ENCODE results near the gene PMEPA1.

The PMEPA1 gene

DNA sequence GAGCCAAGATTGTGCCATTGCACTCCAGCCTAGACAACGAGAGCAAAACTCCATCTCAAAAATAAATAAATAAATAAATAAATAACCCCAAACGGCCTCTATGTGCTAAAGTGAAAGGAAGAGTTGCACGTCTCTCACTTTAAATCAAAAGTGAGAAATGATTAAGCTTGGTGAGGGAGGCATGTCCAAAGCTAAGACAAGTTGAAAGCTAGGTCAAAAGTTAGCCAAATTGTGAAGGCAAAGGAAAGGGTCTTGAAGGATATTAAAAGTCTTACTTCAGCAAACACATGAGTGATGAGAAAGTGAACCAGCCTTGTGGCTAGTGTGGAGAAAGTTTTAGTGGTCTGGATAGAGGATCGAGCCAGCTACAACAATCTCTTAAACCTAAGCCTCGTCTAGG lies 103.9 kb downstream of the PMEPA1 start:
- DNase-seq, result no peak

DNA sequence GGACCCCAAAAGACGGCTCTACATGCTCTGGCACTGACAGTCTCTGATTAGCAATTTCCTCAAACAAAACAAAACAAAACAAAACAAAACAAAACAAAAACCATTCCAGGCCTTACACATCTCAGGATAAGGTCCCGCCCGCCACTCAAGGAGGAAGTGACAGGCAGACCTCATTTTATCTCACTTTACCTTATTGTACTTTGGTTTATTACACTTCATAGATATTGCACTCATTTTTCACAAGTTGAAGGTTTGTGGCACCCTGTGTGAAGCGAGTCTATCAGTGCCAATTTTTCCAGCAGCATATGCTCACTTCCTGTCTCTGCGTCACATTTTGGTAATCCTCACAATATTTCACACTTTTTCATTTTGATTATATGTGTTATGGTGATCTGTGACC lies 104.8 kb downstream of the PMEPA1 start:
- DNase-seq, result no peak

DNA sequence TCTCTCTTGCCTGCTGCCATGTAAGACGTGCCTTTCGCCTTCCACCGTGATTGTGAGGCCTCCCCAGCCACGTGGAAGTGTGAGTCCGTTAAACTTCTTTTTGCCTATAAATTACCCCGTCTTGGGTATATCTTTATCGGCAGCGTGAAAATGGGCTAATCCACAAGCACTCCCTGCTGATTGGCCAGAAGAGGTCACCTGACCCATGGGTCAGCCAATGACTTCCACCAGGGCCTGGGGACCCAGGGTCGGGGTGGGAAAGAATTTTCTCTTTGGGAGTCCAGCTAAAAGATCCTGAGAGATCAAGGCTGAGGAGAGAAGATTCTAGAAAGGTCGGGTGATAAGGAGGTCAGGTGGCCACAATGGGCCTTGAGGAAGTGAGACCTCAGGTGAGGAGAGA lies 106.7 kb downstream of the PMEPA1 start:
- no peak for DNase-seq

DNA sequence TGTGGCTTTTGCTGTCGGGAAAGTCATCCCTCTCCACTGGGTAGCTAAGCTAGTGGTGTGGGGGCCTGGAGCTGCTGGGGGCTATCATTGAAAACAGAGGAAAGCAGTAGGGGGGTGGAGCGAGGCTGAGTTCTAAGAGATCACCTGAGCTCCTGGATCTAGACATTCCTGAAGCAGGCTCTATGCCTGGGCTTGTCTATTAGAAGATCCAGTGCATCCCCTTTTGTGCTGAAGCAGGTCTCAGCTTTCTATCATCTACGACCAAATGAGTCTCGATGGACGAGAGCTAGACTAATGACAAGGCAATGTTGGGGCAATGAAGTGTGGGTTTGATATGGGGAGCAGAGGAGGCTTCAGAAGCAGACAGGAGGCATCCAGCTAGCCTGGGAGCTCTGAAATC lies 108.1 kb downstream of the PMEPA1 start:
- DNase-seq, result no peak

DNA sequence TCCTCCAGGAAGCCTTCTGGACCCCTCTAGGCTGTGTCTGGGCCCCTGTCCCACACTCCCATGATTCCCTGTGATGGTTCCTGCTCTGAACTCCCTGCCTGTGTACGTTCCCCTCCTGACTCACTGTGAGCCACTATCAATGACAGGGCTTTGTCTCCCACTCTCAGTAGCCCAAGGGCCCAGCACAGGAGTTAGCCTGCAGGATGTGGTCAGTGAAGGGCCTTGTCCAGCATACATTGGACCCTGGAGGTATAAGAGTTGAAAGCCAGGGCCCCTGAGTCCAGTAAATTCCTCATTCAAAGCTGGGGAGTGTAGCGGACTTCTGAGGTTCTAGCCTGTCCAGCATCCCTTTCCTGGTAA lies 108.6 kb downstream of the PMEPA1 start:
- no peak for DNase-seq

DNA sequence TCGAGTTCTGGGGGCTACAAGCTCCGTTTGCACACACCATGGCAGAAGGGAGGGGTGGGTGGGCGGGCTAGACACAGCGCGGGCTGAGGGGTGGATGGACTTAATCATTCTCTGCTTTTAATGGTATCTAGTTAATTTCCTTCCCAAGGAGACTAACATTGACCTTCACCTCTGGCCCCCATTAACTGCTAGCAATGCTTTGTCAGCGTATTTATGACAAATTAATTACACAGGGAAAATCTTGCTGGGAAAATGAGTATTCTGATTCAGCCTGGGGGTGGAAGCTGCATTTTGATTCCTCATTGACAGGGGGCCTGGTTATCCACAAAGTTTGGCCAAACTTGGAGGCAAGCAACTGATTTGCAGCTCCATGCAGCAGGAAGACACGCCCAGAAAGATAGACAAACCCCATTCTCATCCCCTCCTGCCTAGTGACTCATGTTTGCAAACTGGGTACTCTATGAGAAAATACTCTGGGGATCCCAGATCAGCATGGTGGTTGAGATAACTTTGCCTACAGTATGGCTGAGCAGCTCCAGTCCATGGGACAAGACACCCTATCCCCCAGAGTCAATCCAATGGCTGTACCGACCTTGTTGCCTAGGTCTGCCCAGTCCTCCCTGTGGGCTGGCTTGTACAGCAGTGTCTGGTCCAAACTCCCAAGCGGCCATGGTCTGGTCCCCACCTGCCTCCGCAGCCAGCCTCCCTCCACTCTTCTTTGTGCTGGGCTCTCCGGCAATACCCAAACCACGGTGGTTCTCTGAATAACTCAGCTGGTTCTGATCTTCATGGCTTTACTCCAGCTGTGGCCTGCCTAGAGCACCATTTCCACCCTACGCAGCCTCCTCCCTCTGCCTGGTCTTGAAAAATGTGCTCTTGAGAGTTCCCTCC lies 109.2 kb downstream of the PMEPA1 start:
- DNase-seq, result no peak

DNA sequence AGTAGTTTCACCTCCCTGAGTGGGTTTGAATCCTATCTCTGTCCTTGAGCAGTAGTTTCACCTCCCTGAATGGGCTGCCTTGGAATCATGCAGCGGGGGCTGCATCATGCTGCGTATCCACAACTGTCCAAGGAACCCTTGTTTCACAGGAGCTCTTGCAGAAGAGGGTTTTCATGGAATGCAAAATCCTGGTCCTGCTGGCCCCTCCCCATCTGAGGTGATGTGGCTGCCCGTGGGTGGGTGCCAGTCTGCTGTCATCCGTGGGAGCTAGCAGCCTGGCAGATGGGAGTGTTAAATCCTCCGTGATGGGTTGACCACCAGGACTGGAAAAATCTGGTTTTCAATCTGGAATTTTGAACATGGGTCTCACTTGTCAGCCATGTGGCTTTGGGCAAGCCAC lies 111.3 kb downstream of the PMEPA1 start:
- no peak for DNase-seq
